ACC112 (cell line): ENCODE measurements around the gene TTC21B.

ENCODE experiments used
- H2AFZ ChIP-seq: fragments of 200-600 bp; sonication (generic); one replicate; pipeline ENCODE4 v1.6.0; 2017; ENCODE audit warnings: antibody characterized with exemption, low read length; ENCODE audit not compliant: unreplicated experiment
- H3K27ac ChIP-seq: fragments of 200-600 bp; sonication (generic); 2 replicates; pipeline ENCODE4 v1.5.1; 2014; ENCODE audit warnings: low read depth, mild to moderate bottlenecking, antibody characterized with exemption, low read length, moderate library complexity
- H3K27me3 ChIP-seq: fragments of 200-600 bp; sonication (generic); 2 replicates; pipeline ENCODE4 v1.6.1; 2014; ENCODE audit warnings: mild to moderate bottlenecking, antibody characterized with exemption, low read length, moderate library complexity, mixed read lengths; ENCODE audit not compliant: insufficient read depth
- H3K36me3 ChIP-seq: fragments of 200-600 bp; sonication (generic); 2 replicates; pipeline ENCODE4 v1.6.1; 2016; ENCODE audit warnings: mild to moderate bottlenecking, antibody characterized with exemption, low read length, moderate library complexity, mixed read lengths; ENCODE audit not compliant: insufficient read depth
- H3K4me1 ChIP-seq: fragments of 200-600 bp; sonication (generic); one replicate; pipeline ENCODE4 v1.6.1; 2016; ENCODE audit warnings: low read length, mixed read lengths; ENCODE audit not compliant: insufficient read depth, unreplicated experiment, control insufficient read depth
- H3K4me3 ChIP-seq: fragments of 200-600 bp; sonication (generic); 2 replicates; pipeline ENCODE4 v1.5.1; 2014; ENCODE audit warnings: mild to moderate bottlenecking, low read depth, low read length
- H3K79me2 ChIP-seq: fragments of 200-600 bp; sonication (generic); one replicate; pipeline ENCODE4 v1.6.0; 2016; ENCODE audit warnings: low read length; ENCODE audit not compliant: control insufficient read depth, unreplicated experiment, insufficient read depth

The TTC21B gene

GRCh38 chr2:165843351-165843750 is 110.2 kb downstream of the TTC21B start:
- Histone ChIP-seq H3K4me1 (peaks cover 3% of the 10 kb centered on the region), H3K27me3 (no peaks in the 10 kb centered on the region), H3K4me3 (no peak overlapping the region), H3K79me2 (no peaks in the 10 kb centered on the region), H2AFZ (no peak overlapping the region), H3K27ac (no peak overlapping the region), H3K36me3 (no peaks in the 10 kb centered on the region)

DNA sequence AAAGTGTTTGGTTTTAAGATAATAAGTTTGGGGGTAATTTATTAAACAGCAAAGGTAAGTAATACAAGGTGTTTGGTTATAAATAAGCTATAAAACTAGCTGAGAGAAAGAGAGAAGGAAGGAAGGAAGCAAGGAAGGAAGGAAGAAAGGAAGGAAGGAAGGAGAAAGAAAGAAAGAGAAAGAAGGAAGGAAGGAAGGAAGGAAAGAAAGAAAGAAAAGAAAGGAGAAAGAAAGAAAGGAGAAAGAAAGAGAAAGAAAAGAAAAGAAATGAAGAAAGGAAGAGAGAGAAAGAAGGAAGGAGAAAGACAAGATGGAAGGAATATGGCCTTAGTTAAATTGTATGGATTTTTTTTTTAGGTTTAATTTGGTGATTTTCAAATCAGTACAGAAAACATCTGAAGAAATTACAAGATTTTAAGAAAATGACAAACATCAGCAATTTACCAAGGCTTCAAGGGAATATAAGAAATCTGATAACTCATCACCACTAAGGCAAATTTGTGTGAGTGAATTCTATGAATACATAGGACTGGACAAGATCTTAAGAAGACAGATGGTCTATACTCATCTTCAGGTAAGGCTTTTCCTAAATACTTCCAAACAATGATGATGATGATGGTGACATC is 113.1 kb downstream of the TTC21B start:
- no peaks in the 10 kb centered on the region for H3K36me3 ChIP-seq
- H3K79me2 ChIP-seq, result no peaks in the 10 kb centered on the region
- no peaks in the 10 kb centered on the region for H3K4me1 ChIP-seq
- H3K27me3 ChIP-seq, result no peaks in the 10 kb centered on the region
- no peak overlapping the region for H2AFZ ChIP-seq
- no peak overlapping the region for H3K27ac ChIP-seq
- no peak overlapping the region for H3K4me3 ChIP-seq

GRCh38 chr2:165839610-165840009 is 114.0 kb downstream of the TTC21B start:
- Histone ChIP-seq H3K27ac (no peak overlapping the region), H3K27me3 (no peaks in the 10 kb centered on the region), H2AFZ (no peak overlapping the region), H3K4me3 (no peak overlapping the region), H3K36me3 (no peaks in the 10 kb centered on the region), H3K4me1 (no peaks in the 10 kb centered on the region), H3K79me2 (no peaks in the 10 kb centered on the region)

DNA sequence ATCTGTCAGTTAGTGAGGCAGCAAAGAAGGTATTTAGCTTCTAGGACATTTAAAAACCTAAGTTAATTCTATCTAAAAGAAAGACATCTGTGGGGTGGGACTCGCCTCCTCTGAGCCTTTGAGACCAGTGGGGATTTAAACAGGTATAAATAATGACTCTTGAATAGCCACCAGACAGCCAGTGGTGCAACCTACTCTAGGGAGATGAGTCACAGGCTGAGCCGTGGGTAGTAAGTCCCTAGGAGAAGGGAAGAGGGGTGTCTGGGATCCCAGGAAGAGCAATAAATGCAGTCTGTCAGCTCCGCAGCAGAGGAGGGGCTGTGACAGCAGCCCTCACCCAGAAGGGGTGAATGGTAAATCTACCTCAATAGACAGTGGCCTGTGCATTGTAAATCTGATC is 116.5 kb downstream of the TTC21B start:
- Histone ChIP-seq H2AFZ (no peak overlapping the region), H3K36me3 (no peaks in the 10 kb centered on the region), H3K4me3 (no peak overlapping the region)

DNA sequence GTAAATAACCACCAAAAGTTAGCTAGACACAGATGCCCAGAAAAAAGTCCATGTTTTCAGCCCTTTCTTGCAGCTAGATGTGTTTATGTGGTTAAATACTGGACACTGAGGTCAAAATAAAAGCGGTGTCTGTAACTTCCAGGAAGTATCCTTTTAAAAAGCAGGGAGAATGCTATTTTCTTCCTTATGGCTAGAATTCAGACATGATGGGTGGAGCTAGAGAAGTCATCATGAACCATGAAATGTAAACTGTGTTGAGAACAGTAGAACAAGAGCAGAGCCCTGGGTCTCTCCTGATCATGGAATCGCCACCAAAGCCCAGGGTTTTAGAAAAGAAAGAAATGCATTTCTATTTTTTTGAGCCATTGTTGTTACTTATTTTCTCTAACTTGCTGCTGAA is 118.2 kb downstream of the TTC21B start:
- Histone ChIP-seq H3K79me2 (no peaks in the 10 kb centered on the region), H3K36me3 (no peaks in the 10 kb centered on the region), H2AFZ (no peak overlapping the region), H3K27me3 (no peaks in the 10 kb centered on the region), H3K4me1 (no peaks in the 10 kb centered on the region), H3K27ac (no peak overlapping the region), H3K4me3 (no peak overlapping the region)

More for the DNA sequence above, 116.5 kb downstream of the TTC21B start:
- Histone ChIP-seq H3K27ac (no peak overlapping the region), H3K4me1 (no peaks in the 10 kb centered on the region), H3K27me3 (no peaks in the 10 kb centered on the region), H3K79me2 (no peaks in the 10 kb centered on the region)

DNA sequence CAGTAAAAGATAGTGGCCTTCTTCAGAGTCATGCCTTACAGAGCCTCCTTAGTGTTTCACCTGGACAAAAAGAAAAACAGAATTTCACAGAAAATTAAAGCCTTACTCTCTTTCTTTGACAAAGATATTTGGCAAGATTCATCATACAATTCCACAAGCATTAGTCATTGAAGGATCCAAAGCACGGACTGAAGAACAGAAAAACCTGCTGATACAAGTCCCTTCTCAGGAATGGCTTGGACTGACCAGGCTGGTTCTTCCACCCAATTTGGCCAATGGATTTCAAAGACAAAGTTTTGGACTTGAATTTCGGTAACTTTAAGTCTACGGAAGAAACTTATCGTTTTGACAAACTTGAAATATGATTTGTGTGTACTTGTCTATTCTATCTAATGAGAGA is 120.4 kb downstream of the TTC21B start:
- H2AFZ ChIP-seq, result no peak overlapping the region
- no peaks in the 10 kb centered on the region for H3K27me3 ChIP-seq
- no peak overlapping the region for H3K27ac ChIP-seq
- no peaks in the 10 kb centered on the region for H3K79me2 ChIP-seq
- H3K36me3 ChIP-seq, result no peaks in the 10 kb centered on the region
- no peak overlapping the region for H3K4me3 ChIP-seq
- H3K4me1 ChIP-seq, result no peaks in the 10 kb centered on the region

GRCh38 chr2:165827921-165828276 is 125.7 kb downstream of the TTC21B start:
- Histone ChIP-seq H3K27ac (no peak overlapping the region), H2AFZ (no peak overlapping the region), H3K27me3 (no peaks in the 10 kb centered on the region), H3K4me1 (no peaks in the 10 kb centered on the region), H3K79me2 (no peaks in the 10 kb centered on the region), H3K4me3 (no peak overlapping the region), H3K36me3 (no peaks in the 10 kb centered on the region)

DNA sequence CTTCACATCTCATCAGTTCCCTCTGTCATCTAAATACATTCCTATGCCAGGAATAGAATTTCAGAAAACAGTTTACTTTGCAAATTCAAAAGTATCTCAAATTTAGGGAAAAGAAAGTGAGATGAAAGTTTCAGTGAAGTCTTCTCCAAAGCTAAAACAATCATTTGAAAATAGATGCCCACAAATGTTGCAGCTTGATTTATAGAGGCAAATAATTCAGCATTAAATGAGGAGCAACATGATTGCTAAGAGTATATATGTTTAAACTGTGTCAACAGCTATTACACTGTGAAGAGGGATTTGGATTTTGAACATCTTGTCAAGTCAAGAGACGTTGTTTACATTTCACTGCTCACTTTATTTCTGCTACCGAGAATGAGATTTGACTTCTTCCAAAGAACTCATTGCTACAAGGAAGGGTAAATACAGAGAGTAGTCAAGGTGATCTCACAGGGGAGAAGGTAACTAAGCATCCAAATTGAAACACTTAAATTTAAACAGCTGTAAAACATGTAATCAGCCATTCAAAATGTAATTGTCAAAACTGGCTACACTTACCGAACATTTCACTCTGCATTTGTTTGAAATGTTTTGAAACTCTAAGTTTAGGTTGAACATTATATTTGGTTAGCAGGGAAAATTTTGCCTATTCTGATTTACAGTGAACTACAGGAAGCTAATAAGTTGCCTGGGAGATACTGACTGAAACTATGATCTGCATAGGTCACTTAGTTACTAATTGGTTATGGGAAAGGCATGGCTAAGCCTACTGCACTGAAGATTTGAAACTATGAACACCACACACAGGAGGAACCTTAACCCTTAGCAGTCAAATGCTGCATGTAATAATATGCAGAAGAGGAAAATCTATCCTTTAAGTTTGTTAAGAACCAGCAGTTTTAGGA is 126.3 kb downstream of the TTC21B start:
- no peak overlapping the region for H3K27ac ChIP-seq
- no peaks in the 10 kb centered on the region for H3K27me3 ChIP-seq
- H3K4me1 ChIP-seq, result no peaks in the 10 kb centered on the region
- no peaks in the 10 kb centered on the region for H3K36me3 ChIP-seq
- H3K4me3 ChIP-seq, result no peak overlapping the region
- no peaks in the 10 kb centered on the region for H3K79me2 ChIP-seq
- H2AFZ ChIP-seq, result no peak overlapping the region

DNA sequence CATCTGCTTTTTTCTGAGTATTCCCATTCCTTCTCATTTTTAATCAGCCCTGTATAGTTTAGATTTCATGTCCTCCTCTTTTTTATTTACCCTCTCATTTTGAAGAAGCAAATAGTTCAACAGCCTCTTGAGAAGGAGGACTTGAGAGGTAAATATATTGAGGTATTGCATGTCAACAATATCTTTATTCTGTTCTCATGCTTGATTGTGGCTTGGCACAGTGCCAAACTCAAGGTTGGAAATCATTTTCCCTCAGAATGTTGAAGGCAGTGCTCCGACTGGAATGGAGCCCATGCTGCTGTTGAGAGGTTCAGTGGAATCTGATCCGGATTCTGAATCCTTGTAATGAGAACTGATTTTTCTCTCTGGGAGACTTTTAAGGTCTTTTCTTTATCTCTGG is 128.5 kb downstream of the TTC21B start:
- no peak overlapping the region for H2AFZ ChIP-seq

More for the DNA sequence above, 128.5 kb downstream of the TTC21B start:
- Histone ChIP-seq H3K36me3 (no peaks in the 10 kb centered on the region), H3K4me3 (no peak overlapping the region), H3K27ac (no peak overlapping the region), H3K79me2 (no peaks in the 10 kb centered on the region), H3K4me1 (no peaks in the 10 kb centered on the region), H3K27me3 (no peaks in the 10 kb centered on the region)
